GM23338 (cell line): ENCODE data around the gene SLX9. TPM values are rescaled to one million over a fixed set of nuclear protein-coding genes. Genes with fewer than 3 reads are reported as not detected.

Experiments
- ATAC-seq: fragments of 200-7000 bp; cut with Tn5 transposase; 3 replicates; pipeline ENCODE4 v1.9.1; 2020
- DNase-seq: peaks from one replicate; pipeline ENCODE4 v3.0.0-alpha.2; 2015; ENCODE audit warnings: low spot score
- H2AFZ ChIP-seq: fragments of 200-600 bp; sonication (generic); 2 replicates; pipeline ENCODE4 v1.8.0; 2016; ENCODE audit warnings: antibody characterized with exemption, mild to moderate bottlenecking, moderate library complexity
- H3F3A ChIP-seq: fragments of 200-600 bp; sonication (generic); replicated peaks from 2 replicates; pipeline ENCODE4 v1.8.0; 2017; ENCODE audit warnings: antibody characterized with exemption, mixed run types, low read depth
- H3K27ac ChIP-seq: fragments of 200-600 bp; sonication (generic); 2 replicates; pipeline ENCODE4 v1.6.1; 2016; ENCODE audit warnings: low read depth
- H3K27me3 ChIP-seq: fragments of 200-600 bp; sonication (generic); 2 replicates; pipeline ENCODE4 v1.8.0; 2016; ENCODE audit warnings: mild to moderate bottlenecking, mixed run types, moderate library complexity; ENCODE audit not compliant: insufficient read depth
- H3K36me3 ChIP-seq: fragments of 200-600 bp; sonication (generic); 2 replicates; pipeline ENCODE4 v1.8.0; 2016; ENCODE audit warnings: mild to moderate bottlenecking; ENCODE audit not compliant: insufficient read depth
- H3K4me1 ChIP-seq: fragments of 200-600 bp; sonication (generic); 2 replicates; pipeline ENCODE4 v1.8.0; 2016; ENCODE audit warnings: mild to moderate bottlenecking, moderate library complexity; ENCODE audit not compliant: insufficient read depth
- H3K4me2 ChIP-seq: fragments of 200-600 bp; sonication (generic); 2 replicates; pipeline ENCODE4 v1.7.1; 2017; ENCODE audit warnings: mixed run types
- H3K4me3 ChIP-seq: fragments of 200-600 bp; sonication (generic); 2 replicates; pipeline ENCODE4 v1.6.1; 2016; ENCODE audit warnings: mixed run types
- H3K79me2 ChIP-seq: fragments of 200-600 bp; sonication (generic); replicated peaks from 2 replicates; pipeline ENCODE4 v1.8.0; 2017; ENCODE audit warnings: mild to moderate bottlenecking; ENCODE audit not compliant: insufficient read depth
- H3K9me2 ChIP-seq: fragments of 200-600 bp; sonication (generic); 2 replicates; pipeline ENCODE4 v1.8.0; 2017; ENCODE audit not compliant: insufficient read depth
- H4K20me1 ChIP-seq: fragments of 200-600 bp; sonication (generic); replicated peaks from 2 replicates; pipeline ENCODE4 v1.8.0; 2017; ENCODE audit warnings: mild to moderate bottlenecking; ENCODE audit not compliant: insufficient read depth
- H3K27ac Mint-ChIP-seq: 2 replicates; pipeline ENCODE4 v1.8.0; 2020; ENCODE audit warnings: inconsistent platforms, mild to moderate bottlenecking, moderate library complexity, mixed read lengths
- H3K27me3 Mint-ChIP-seq: 3 replicates; pipeline ENCODE4 v1.8.0; 2022; ENCODE audit warnings: low read depth, mild to moderate bottlenecking, moderate library complexity, mixed read lengths, inconsistent platforms; ENCODE audit not compliant: insufficient read depth, poor library complexity
- H3K36me3 Mint-ChIP-seq: 3 replicates; pipeline ENCODE4 v1.8.0; 2021; ENCODE audit warnings: low read depth, mild to moderate bottlenecking, inconsistent platforms, moderate library complexity, mixed read lengths
- H3K4me1 Mint-ChIP-seq: 3 replicates; pipeline ENCODE4 v1.8.0; 2020; ENCODE audit warnings: mild to moderate bottlenecking, inconsistent platforms, mixed read lengths
- H3K4me3 Mint-ChIP-seq: 3 replicates; pipeline ENCODE4 v1.8.0; 2021; ENCODE audit warnings: moderate library complexity, mild to moderate bottlenecking, inconsistent platforms, mixed read lengths
- H3K9me3 Mint-ChIP-seq: 3 replicates; pipeline ENCODE4 v1.8.0; 2020; ENCODE audit warnings: moderate library complexity, mild to moderate bottlenecking, inconsistent platforms, mixed read lengths
- EZH2 ChIP-seq: fragments of 200-600 bp; sonication (generic); IDR thresholded peaks from one replicate; pipeline ENCODE4 v1.8.0; 2017; ENCODE audit warnings: antibody characterized with exemption, mild to moderate bottlenecking, low read depth; ENCODE audit not compliant: unreplicated experiment
- EZH2phosphoT487 ChIP-seq: fragments of 200-600 bp; sonication (generic); IDR thresholded peaks from one replicate; pipeline ENCODE4 v1.8.1; 2018; ENCODE audit warnings: antibody characterized with exemption; ENCODE audit not compliant: unreplicated experiment
- REST ChIP-seq: IDR thresholded peaks from one replicate; pipeline ENCODE4 v1.6.1; 2018; ENCODE audit warnings: antibody characterized with exemption; ENCODE audit not compliant: unreplicated experiment
- STAT1 ChIP-seq: IDR thresholded peaks from one replicate; pipeline ENCODE4 v1.6.1; 2016; ENCODE audit warnings: antibody characterized with exemption; ENCODE audit not compliant: unreplicated experiment
- ZNF114 ChIP-seq: fragments of 250-450 bp; sonication (Bioruptor Pico); IDR thresholded peaks from 2 replicates; pipeline ENCODE4 v1.5.0; 2020; ENCODE audit warnings: mild to moderate bottlenecking, moderate library complexity
- ZNF462 ChIP-seq: fragments of 250-450 bp; sonication (Bioruptor Pico); IDR thresholded peaks from 2 replicates; pipeline ENCODE4 v1.5.0; 2020; ENCODE audit warnings: mild to moderate bottlenecking, moderate library complexity
- polyA plus RNA-seq: library from polyadenylated mRNA; unstranded; fragments of >200 nt; fragmentation: Nextera tagmentation; extraction: Ambion mirVana; gene quantifications from 2 replicates; pipeline ENCODE4 v1.2.1, GENCODE V29; 2016
- total RNA-seq: library from RNA; depleted of rRNA; stranded (reverse); fragments of >200 nt; shearing (Covaris generic); gene quantifications from 2 replicates; pipeline ENCODE4 v1.2.3, GENCODE V29; 2014

SLX9 gene
- total and polyA plus RNA-seq, 2 experiments from 2014 or later = 41.5 to 46.9 TPM

DNA sequence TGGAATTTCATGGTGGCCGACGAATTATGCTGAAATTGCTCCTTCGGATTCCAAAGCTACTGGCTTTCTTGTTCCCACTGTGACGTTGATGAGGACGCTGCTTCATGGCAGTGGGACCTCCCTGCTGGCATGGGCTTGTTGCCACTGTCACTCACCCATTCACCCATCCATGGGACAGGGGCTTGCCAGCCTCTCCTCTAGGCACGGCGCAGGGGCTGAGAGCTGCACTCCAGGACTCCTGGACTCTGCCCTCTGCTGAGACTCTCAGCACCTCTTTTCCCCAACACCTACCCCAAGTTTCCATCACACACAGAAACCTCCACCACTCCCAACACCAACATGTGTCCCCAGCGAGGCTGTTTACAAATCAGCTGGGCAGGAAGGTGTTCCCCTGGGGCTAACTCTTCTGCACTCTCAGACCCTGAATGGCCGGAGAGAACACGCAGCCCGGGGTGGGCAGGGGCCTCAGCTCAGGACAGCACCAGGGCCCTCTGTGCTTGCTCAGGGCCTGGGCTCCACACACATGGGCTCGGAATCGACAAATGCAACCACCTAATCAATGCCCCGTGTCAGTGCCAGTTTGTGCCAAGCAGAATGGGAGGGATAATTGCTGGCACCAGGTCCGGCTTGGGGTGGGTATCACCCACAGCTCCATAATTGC lies 22.3 kb upstream of the SLX9 start:
- Histone ChIP-seq H3K27ac (no peak overlapping the region), H3K9me2 (no peaks in the 10 kb centered on the region), H3K4me3 (no peak overlapping the region), H3F3A (no peaks in the 10 kb centered on the region), H3K4me2 (no peak overlapping the region), H3K36me3 (no peaks in the 10 kb centered on the region), H3K27me3 (peaks cover 56% of the 10 kb centered on the region), H3K79me2 (no peaks in the 10 kb centered on the region), H3K4me1 (peaks cover 6% of the 10 kb centered on the region; the same call in 1 of the 2 replicates), H2AFZ (no peak overlapping the region), H4K20me1 (no peaks in the 10 kb centered on the region)
- TF ChIP-seq REST (no peak), STAT1 (no peak), EZH2phosphoT487 (no peak), EZH2 (no peak), ZNF114 (CRISPR knock-in tag) (no peak), ZNF462 (no peak)
- H3K4me1 Mint-ChIP-seq = peaks cover 12% of the 10 kb centered on the region
- no peaks in the 10 kb centered on the region for H3K36me3 Mint-ChIP-seq
- no peaks in the 10 kb centered on the region; the same call in 2 of the 3 replicates for H3K9me3 Mint-ChIP-seq
- DNase-seq = no peak
- no peak overlapping the region for H3K4me3 Mint-ChIP-seq
- H3K27me3 Mint-ChIP-seq = peaks cover 65% of the 10 kb centered on the region
- no peak for ATAC-seq
- H3K27ac Mint-ChIP-seq = no peak overlapping the region
